GM19397 (cell line): Measurements from ENCODE around the gene PCDHGA8.
A peak's percentile ranks its signal among the peaks of the same experiment; 100 is the strongest.
"Not testable (repeated sequence)": the region's sequence is repeated elsewhere in the genome, so short reads cannot be mapped to it uniquely, and the experiment has no call there.

Source experiments
- ATAC-seq: cut with Tn5 transposase; IDR thresholded peaks from one replicate; pipeline ENCODE4 v1.9.1; 2021; ENCODE audit warnings: mild to moderate bottlenecking, moderate library complexity; ENCODE audit not compliant: unreplicated experiment

Gene PCDHGA8

DNA sequence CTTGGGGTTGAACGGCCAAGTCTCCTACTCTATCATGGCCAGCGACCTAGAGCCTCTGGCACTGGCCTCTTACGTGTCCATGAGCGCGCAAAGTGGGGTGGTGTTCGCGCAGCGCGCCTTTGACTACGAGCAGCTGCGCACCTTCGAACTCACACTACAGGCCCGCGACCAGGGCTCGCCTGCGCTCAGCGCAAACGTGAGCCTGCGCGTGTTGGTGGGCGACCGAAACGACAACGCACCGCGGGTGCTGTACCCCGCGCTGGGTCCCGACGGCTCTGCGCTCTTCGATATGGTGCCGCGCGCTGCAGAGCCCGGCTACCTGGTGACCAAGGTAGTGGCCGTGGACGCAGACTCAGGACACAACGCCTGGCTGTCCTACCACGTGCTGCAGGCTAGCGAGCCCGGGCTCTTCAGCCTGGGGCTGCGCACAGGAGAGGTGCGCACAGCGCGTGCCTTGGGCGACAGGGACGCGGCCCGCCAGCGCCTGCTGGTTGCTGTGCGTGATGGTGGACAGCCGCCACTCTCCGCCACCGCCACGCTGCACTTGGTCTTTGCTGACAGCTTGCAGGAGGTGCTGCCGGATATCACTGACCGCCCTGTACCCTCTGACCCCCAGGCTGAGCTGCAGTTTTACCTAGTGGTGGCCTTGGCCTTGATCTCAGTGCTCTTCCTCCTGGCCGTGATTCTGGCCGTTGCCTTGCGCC is 7.3 kb downstream of the PCDHGA8 start:
- no peak for ATAC-seq

DNA sequence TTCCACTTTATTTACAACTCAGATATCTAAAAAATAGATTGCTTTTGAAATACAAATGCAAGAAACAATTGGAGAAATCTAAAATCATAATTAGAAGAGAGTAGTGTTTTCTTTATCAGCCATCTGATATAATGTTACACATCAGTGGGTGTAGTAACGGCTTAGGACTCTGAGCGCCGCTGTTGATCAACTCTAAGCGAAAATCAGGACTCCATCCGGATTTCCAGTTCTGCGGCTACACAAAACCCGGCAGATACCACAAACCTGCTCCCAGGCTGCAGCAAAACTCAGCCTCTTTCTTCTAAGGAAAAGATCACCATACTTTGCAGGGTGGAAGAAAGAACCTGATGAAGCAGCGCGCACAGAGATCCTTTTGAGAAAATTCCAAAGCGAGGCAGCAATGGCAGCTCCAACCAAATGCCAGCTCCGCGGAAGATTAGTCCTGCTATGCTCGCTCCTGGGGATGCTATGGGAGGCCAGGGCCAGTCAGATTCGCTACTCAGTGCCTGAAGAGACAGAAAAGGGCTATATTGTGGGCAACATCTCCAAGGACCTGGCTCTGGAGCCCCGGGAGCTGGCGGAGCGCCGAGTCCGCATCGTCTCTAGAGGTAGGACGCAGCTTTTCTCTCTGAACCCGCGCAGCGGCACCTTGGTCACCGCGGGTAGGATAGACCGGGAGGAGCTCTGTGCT is 10.3 kb downstream of the PCDHGA8 start, which contains the start of gene PCDHGA9:
Gene PCDHGA9, plus strand, starts transcription at position 226 of the 691 bp plus-strand sequence. Its CDS starts 175 bp downstream, at position 401.
- ATAC-seq: no peak

DNA sequence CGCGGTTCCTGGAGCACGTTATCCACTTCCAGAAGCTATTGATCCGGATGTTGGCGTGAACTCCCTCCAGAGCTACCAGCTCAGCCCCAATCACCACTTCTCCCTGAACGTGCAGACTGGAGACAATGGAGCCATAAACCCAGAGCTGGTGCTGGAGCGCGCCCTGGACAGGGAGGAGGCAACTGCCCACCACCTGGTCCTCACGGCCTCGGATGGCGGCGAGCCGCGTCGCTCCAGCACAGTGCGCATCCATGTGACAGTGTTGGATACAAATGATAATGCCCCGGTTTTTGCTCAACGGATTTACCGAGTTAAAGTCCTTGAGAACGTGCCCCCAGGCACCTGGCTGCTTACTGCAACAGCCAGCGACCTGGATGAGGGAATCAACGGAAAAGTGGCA is 11.0 kb downstream of the PCDHGA8 start:
- ATAC-seq: no peak

DNA sequence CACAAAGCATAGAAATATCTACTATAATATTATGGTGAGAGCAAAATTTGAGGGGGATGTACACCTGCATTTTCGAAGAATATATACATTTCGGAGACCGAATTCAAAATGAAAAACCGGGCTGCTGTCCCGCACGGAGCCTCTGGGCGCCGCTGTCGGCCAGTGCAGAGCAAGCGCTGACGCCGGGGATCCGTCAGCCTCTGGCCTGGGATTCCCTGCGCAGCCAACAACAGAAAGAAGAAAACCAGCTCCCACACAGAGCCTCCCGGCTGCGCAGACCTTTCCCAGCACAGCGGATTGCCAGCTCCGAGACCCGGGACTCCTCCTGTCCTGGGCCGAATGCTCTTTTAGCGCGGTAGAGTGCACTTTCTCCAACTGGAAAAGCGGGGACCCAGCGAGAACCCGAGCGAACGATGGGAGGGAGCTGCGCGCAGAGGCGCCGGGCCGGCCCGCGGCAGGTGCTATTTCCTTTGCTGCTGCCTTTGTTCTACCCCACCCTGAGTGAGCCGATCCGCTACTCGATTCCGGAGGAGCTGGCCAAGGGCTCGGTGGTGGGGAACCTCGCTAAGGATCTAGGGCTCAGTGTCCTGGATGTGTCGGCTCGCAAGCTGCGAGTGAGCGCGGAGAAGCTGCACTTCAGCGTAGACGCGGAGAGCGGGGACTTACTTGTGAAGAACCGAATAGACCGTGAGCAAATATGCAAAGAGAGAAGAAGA is 15.5 kb downstream of the PCDHGA8 start, which contains the start of gene PCDHGB6:
Gene PCDHGB6, plus strand, starts transcription at position 232 of the 716 bp plus-strand sequence. Its CDS starts 182 bp downstream, at position 414.
- ATAC-seq: not testable (repeated sequence)

DNA sequence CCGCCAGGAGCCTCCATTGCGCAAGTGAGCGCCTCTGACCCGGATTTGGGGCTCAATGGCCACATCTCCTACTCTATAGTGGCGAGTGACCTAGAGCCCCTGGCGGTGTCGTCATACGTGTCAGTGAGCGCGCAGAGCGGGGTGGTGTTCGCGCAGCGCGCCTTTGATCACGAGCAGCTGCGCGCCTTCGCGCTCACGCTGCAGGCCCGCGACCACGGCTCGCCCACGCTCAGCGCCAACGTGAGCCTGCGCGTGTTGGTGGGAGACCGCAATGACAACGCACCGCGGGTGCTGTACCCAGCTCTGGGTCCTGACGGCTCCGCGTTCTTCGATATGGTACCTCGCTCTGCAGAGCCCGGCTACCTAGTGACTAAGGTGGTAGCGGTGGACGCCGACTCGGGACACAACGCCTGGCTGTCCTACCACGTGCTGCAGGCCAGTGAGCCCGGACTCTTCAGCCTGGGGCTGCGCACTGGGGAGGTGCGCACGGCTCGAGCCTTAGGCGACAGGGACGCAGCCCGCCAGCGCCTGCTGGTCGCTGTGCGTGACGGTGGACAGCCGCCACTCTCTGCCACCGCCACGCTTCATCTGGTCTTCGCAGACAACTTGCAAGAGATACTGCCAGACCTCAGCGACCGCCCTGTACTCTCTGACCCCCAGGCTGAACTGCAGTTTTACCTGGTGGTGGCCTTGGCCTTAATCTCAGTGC is 17.3 kb downstream of the PCDHGA8 start:
- ATAC-seq: no peak

DNA sequence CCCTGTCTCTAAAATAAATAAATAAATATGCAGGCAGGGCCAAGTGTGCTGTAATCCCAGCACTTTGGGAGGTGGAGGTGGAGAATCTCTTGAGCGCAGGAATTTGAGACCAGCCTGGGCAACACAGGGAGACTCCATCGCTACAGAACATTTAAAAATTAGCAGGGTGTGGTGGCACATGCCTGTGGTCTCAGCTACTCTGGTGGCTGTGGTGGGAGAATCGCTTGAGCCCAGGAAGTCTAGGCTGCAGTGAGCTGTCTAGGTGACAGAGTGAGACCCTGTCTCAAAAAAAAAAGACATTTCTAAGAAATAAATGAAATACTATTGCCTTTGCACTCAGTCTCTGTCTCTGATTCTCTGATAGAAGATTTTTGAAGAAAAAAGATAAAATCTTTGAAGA is 19.1 kb downstream of the PCDHGA8 start:
- no peak for ATAC-seq

DNA sequence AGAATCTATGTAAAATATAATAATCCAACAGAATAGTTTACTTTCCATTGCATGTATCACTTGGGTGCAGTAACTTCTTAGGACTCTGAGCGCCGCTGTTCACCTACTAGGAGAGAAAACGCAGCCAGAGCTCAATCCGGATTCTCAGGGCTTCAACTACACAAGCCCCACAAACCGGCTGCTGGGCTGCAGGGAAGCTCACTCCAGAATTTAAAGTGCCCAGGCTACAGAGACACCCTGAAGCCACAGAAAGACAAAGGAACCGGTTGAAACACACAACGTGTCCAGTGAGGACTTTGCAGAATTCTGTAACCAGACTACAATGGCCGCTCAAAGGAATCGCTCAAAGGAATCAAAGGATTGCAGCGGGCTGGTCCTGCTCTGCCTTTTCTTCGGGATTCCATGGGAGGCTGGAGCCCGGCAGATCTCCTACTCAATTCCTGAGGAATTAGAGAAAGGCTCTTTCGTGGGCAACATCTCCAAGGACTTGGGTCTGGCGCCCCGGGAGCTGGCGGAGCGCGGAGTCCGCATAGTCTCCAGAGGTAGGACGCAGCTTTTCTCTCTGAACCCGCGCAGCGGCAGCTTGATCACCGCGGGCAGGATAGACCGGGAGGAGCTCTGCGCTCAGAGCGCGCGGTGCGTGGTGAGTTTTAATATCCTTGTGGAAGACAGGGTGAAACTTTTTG is 20.6 kb downstream of the PCDHGA8 start, which contains the start of gene PCDHGA10:
Gene PCDHGA10, plus strand, starts transcription at position 134 of the 686 bp plus-strand sequence. Its CDS starts 189 bp downstream, at position 323.
- ATAC-seq: peak; percentile 72

DNA sequence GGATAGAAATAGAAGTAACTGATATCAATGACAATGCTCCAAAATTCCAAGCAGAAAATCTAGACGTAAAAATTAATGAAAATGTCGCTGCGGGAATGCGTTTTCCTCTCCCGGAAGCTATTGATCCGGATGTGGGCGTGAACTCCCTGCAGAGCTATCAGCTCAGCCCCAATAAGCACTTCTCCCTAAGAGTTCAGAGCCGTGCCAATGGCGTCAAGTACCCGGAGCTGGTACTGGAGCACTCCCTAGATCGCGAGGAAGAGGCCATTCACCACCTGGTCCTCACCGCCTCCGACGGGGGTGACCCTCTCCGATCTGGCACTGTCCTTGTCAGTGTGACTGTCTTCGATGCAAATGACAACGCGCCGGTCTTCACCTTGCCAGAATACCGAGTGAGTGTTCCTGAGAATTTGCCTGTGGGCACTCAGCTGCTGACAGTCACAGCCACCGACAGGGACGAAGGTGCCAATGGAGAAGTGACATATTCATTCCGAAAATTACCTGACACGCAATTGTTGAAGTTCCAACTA is 21.2 kb downstream of the PCDHGA8 start:
- ATAC-seq: no peak

DNA sequence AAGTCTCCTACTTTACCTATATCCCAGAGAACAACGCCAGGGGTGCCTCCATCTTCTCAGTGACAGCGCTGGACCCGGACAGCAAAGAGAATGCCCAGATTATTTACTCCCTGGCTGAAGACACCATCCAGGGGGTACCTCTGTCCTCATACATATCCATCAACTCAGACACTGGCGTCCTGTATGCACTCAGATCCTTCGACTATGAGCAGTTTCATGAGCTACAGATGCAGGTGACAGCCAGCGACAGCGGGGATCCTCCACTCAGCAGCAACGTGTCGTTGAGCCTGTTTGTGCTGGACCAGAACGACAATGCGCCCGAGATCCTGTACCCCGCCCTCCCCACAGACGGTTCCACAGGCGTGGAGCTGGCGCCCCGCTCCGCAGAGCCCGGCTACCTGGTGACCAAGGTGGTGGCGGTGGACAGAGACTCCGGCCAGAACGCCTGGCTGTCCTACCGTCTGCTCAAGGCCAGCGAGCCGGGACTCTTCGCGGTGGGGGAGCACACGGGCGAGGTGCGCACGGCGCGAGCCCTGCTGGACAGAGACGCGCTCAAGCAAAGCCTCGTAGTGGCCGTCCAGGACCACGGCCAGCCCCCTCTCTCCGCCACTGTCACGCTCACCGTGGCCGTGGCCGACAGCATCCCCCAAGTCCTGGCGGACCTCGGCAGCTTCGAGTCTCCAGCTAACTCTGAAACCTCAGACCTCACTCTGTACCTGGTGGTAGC is 22.3 kb downstream of the PCDHGA8 start:
- ATAC-seq: not testable (repeated sequence)

DNA sequence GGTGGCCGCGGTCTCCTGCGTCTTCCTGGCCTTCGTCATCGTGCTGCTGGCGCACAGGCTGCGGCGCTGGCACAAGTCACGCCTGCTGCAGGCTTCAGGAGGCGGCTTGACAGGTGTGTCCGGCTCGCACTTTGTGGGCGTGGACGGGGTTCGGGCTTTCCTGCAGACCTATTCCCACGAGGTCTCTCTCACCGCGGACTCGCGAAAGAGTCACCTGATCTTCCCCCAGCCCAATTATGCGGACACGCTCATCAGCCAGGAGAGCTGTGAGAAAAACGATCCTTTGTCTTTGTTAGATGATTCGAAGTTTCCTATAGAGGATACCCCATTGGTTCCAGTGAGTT is 22.8 kb downstream of the PCDHGA8 start:
- not testable (repeated sequence) for ATAC-seq

DNA sequence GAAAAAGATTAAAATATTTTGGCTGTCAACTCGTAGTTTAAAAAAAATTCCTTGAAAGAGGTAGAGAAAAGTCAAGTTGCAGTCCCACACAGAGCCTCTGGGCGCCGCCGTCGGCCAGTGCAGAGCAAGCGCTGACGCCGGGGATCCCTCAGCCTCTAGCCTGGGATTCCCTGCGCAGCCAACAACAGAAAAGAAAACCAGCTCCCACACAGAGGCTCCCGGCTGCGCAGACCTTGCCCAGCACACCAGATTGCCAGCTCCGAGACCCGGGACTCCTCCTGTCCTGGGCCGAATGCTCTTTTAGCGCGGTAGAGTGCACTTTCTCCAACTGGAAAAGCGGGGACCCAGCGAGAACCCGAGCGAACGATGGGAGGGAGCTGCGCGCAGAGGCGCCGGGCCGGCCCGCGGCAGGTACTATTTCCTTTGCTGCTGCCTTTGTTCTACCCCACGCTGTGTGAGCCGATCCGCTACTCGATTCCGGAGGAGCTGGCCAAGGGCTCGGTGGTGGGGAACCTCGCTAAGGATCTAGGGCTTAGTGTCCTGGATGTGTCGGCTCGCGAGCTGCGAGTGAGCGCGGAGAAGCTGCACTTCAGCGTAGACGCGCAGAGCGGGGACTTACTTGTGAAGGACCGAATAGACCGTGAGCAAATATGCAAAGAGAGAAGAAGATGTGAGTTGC is 25.2 kb downstream of the PCDHGA8 start, which contains the start of gene PCDHGB7:
Gene PCDHGB7, plus strand, starts transcription at position 184 of the 679 bp plus-strand sequence. Its CDS starts 183 bp downstream, at position 367.
- peak; percentile 83 for ATAC-seq

DNA sequence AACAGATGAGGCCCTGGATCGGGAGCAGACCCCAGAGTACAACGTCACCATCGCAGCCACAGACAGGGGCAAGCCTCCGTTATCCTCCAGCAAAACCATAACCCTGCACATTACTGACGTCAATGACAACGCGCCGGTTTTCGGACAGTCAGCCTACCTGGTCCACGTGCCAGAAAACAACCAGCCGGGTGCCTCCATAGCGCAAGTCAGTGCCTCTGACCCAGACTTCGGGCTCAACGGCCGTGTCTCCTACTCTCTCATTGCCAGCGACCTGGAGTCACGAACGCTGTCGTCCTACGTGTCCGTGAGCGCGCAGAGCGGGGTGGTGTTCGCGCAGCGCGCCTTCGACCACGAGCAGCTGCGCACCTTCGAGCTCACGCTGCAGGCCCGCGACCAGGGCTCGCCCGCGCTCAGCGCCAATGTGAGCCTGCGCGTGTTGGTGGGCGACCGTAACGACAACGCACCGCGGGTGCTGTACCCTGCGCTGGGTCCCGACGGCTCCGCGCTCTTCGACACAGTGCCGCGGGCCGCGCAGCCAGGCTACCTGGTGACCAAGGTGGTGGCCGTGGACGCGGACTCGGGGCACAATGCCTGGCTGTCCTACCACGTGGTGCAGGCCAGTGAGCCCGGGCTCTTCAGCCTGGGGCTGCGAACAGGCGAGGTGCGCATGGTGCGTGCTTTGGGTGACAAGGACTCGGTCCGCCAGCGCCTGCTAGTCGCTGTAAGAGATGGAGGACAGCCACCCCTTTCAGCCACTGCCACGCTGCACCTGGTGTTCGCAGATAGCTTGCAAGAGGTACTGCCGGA is 26.8 kb downstream of the PCDHGA8 start:
- no peak for ATAC-seq

DNA sequence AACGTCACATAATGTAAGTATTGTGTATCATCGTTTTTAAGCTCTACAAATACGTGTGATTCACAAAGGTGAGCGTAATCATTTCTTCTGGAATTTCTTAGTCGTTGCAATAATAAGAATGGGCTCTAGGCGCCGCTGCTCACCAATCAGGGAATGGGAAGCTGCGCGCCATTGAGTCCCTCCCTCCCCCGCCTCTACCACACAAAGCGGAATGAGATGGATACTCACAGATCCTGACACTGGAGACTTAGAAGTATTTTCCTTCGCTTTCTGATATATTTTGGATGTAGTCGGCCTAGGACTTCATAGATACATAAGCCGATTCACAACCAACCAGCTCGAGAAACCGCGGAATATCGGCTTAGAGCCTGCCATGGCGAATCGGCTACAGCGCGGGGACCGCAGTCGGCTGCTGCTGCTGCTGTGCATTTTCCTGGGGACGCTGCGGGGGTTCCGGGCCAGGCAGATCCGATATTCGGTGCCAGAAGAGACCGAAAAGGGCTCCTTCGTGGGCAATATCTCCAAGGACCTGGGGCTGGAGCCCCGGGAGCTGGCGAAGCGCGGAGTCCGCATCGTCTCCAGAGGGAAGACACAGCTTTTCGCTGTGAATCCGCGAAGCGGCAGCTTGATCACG is 28.5 kb downstream of the PCDHGA8 start, which contains the start of gene PCDHGA11:
Gene PCDHGA11, plus strand, starts transcription at position 197 of the 634 bp plus-strand sequence. Its CDS starts 177 bp downstream, at position 374.
- ATAC-seq: no peak

DNA sequence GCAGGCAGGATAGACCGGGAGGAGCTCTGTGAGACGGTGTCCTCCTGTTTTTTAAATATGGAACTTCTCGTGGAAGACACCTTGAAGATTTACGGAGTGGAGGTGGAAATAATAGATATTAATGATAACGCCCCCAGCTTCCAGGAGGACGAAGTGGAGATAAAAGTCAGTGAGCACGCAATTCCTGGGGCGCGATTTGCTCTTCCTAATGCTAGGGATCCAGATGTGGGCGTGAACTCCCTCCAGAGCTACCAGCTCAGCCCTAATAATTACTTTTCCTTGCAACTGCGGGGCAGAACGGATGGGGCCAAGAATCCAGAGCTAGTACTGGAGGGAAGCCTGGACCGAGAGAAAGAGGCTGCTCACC is 29.0 kb downstream of the PCDHGA8 start:
- ATAC-seq: no peak

DNA sequence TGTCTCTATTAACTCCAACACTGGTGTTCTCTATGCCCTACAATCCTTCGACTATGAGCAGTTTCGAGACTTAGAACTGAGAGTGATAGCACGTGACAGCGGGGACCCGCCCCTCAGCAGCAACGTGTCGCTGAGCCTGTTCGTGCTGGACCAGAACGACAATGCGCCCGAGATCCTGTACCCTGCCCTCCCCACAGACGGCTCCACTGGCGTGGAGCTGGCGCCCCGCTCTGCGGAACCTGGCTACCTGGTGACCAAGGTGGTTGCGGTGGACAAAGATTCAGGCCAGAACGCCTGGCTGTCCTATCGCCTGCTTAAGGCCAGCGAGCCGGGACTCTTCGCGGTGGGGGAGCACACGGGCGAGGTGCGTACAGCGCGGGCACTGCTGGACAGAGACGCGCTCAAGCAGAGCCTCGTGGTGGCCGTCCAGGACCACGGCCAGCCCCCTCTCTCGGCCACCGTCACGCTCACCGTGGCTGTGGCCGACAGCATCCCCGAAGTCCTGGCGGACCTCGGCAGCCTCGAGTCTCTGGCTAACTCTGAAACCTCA is 30.4 kb downstream of the PCDHGA8 start:
- ATAC-seq: no peak

DNA sequence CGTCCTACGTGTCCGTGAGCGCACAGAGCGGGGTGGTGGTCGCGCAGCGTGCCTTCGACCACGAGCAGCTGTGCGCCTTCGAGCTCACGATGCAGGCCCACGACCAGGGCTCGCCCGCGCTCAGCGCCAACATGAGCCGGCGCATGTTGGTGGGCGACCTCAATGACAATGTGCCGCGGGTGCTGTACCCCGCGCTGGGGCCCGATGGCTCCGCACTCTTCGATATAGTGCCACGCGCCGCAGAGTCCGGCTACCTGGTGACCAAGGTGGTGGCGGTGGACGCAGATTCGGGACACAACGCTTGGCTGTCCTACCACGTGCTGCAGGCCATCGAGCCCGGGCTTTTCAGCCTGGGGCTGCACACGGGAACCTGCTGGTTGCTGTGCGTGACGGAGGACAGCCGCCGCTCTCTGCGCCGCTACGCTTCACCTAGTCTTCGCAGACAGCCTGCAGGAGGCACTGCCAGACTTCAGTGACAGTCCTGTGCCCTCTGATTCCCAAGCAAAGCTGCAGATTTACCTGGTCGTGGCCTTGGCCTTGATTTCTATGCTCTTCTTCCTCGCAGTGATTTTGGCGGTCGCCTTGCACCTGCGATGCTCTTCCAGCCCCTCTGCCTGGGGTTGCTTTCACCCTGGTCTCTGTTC is 35.5 kb downstream of the PCDHGA8 start:
- no peak for ATAC-seq
